ENCODE results near the gene TFAP2A.

- no peak for TF ChIP-seq POLR2A (IDR thresholded peaks at IDR 0.05)
- TF ChIP-seq, protein P1, sequence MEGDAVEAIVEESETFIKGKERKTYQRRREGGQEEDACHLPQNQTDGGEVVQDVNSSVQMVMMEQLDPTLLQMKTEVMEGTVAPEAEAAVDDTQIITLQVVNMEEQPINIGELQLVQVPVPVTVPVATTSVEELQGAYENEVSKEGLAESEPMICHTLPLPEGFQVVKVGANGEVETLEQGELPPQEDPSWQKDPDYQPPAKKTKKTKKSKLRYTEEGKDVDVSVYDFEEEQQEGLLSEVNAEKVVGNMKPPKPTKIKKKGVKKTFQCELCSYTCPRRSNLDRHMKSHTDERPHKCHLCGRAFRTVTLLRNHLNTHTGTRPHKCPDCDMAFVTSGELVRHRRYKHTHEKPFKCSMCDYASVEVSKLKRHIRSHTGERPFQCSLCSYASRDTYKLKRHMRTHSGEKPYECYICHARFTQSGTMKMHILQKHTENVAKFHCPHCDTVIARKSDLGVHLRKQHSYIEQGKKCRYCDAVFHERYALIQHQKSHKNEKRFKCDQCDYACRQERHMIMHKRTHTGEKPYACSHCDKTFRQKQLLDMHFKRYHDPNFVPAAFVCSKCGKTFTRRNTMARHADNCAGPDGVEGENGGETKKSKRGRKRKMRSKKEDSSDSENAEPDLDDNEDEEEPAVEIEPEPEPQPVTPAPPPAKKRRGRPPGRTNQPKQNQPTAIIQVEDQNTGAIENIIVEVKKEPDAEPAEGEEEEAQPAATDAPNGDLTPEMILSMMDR (IDR thresholded peaks at IDR 0.05) = no peak
These were observed 33.1 kb downstream of the TFAP2A start for GRCh38 chr6:10381830-10382208.
